HCT116 (cell line): ENCODE results near the gene ABLIM1. TPM values are rescaled to one million over a fixed set of nuclear protein-coding genes. Genes with fewer than 3 reads are reported as not detected.

Experiments
- ATAC-seq: fragments of 200-7000 bp; cut with Tn5 transposase; 2 replicates; pipeline ENCODE4 v1.9.1; 2020; ENCODE audit warnings: mild to moderate bottlenecking, moderate library complexity
- BruUV-seq: library from RNA; stranded (reverse); fragments of 400-500 nt; replicated peaks from 2 replicates; lab custom pipeline; 2021; lab: Mats Ljungman, UMichigan
- CTCF ChIA-PET: fragments of 300-600 bp; sonication (Branson Sonifier 250); formaldehyde crosslinking; loops from one replicate; lab custom pipeline; 2021; ENCODE audit warnings: antibody characterized with exemption; lab: Charles Lee
- POLR2A ChIA-PET: fragments of 300-600, 350-600 bp; sonication (Branson Sonifier 250); formaldehyde crosslinking; loops from one replicate; lab custom pipeline; 2021; ENCODE audit warnings: antibody characterized with exemption; lab: Charles Lee
- RAD21 ChIA-PET, 2 experiments: fragments of 300-600 bp; sonication (Branson Sonifier 250); formaldehyde crosslinking; loops; one replicate each; lab custom pipeline; 2023; ENCODE audit warnings: low total read pairs in 2 of 2; ENCODE audit not compliant: uncharacterized antibody in 2 of 2, unreplicated experiment in 2 of 2, low non-redundant PET in 1 of 2; lab: Charles Lee
- DNase-seq: peaks from one replicate; pipeline ENCODE4 v3.0.0-alpha.2; 2010; ENCODE audit warnings: low read depth, low spot score
- H2AFZ ChIP-seq: fragments of 200-600 bp; shearing (Covaris generic), sonication (generic); 2 replicates; pipeline ENCODE4 v1.6.1; 2017; ENCODE audit warnings: low read depth, mixed run types, mixed read lengths, antibody characterized with exemption, low read length; ENCODE audit not compliant: poor library complexity, severe bottlenecking
- H3K27ac ChIP-seq: 2 replicates; pipeline ENCODE4 v1.5.1; 2012; ENCODE audit warnings: low read depth, low read length
- H3K27me3 ChIP-seq: fragments of 200-600 bp; sonication (generic); 2 replicates; pipeline ENCODE4 v1.6.1; 2016; ENCODE audit warnings: mixed run types, low read length, mixed read lengths; ENCODE audit not compliant: insufficient read depth
- H3K36me3 ChIP-seq, 2 experiments: fragments of 200-500 bp in 1 of 2; fragments of 200-600 bp in 1 of 2; sonication (Bioruptor generic) in 1 of 2; sonication (generic) in 1 of 2; 2 replicates each; pipeline versions ENCODE4 v1.5.1 to v1.6.1; 2014 to 2016; ENCODE audit warnings: low read length in 2 of 2, inconsistent platforms in 1 of 2, mixed read lengths in 1 of 2, mixed run types in 1 of 2; ENCODE audit not compliant: insufficient read depth in 2 of 2, control insufficient read depth in 1 of 2
- H3K4me1 ChIP-seq, 2 experiments: fragments of 200-600 bp in 1 of 2; sonication (generic) in 1 of 2; 2 replicates each; pipeline versions ENCODE4 v1.5.1 to v1.6.1; 2012 to 2017; ENCODE audit warnings: low read length in 2 of 2, inconsistent platforms in 1 of 2, mild to moderate bottlenecking in 1 of 2, mixed read lengths in 1 of 2, mixed run types in 1 of 2, moderate library complexity in 1 of 2; ENCODE audit not compliant: insufficient read depth in 2 of 2, control insufficient read depth in 1 of 2
- H3K4me2 ChIP-seq: fragments of 200-600 bp; sonication (generic); 2 replicates; pipeline ENCODE4 v1.6.1; 2017; ENCODE audit warnings: mixed run types, low read length, mixed read lengths
- H3K4me3 ChIP-seq, 2 experiments: fragments of 200-600 bp in 1 of 2; sonication (generic) in 1 of 2; replicated peaks in 1 of 2; 2 replicates each; pipeline ENCODE4 v1.5.1; 2011 to 2016; ENCODE audit warnings: low read length in 2 of 2, control low read depth in 1 of 2, low read depth in 1 of 2, mild to moderate bottlenecking in 1 of 2, mixed read lengths in 1 of 2, mixed run types in 1 of 2
- H3K79me2 ChIP-seq: fragments of 200-600 bp; sonication (generic); 2 replicates; pipeline ENCODE4 v1.6.1; 2017; ENCODE audit warnings: mild to moderate bottlenecking, mixed run types, low read length, moderate library complexity, mixed read lengths; ENCODE audit not compliant: insufficient read depth
- H3K9ac ChIP-seq: fragments of 200-600 bp; sonication (generic); 2 replicates; pipeline ENCODE4 v1.6.1; 2016; ENCODE audit warnings: low read length, mixed read lengths
- H3K9me2 ChIP-seq: fragments of 200-600 bp; sonication (generic), shearing (Covaris generic); 2 replicates; pipeline ENCODE4 v1.6.1; 2017; ENCODE audit warnings: mixed run types, mild to moderate bottlenecking, moderate library complexity; ENCODE audit not compliant: insufficient read depth
- H3K9me3 ChIP-seq, 2 experiments: fragments of 200-500 bp in 1 of 2; fragments of 200-600 bp in 1 of 2; sonication (Bioruptor generic) in 1 of 2; sonication (generic) in 1 of 2; 2 replicates each; pipeline ENCODE4 v1.6.1; 2014 to 2017; ENCODE audit warnings: low read length in 2 of 2, mixed read lengths in 2 of 2, inconsistent platforms in 1 of 2, low read depth in 1 of 2, mild to moderate bottlenecking in 1 of 2, mixed run types in 1 of 2, moderate library complexity in 1 of 2; ENCODE audit not compliant: control insufficient read depth in 1 of 2, insufficient read depth in 1 of 2
- H4K20me1 ChIP-seq: fragments of 200-600 bp; sonication (generic), shearing (Covaris generic); 2 replicates; pipeline ENCODE4 v1.6.1; 2017; ENCODE audit warnings: mixed run types, mild to moderate bottlenecking, moderate library complexity; ENCODE audit not compliant: insufficient read depth
- CBX3 ChIP-seq: IDR thresholded peaks from 2 replicates; pipeline ENCODE4 v1.6.1; 2012; ENCODE audit warnings: low read depth
- CEBPB ChIP-seq: IDR thresholded peaks from 2 replicates; pipeline ENCODE4 v1.6.1; 2012; ENCODE audit warnings: low read depth
- CTCF ChIP-seq, 3 experiments: fragments of 200-600 bp in 1 of 3; sonication (generic) in 1 of 3; IDR thresholded peaks in 2 of 3; conservative IDR thresholded peaks in 1 of 3; 2 replicates each; pipeline ENCODE4 v1.5.1; 2012 to 2017; ENCODE audit warnings: low read depth in 2 of 3, low read length in 2 of 3, antibody characterized with exemption in 1 of 3, borderline replicate concordance in 1 of 3, control low read depth in 1 of 3, mild to moderate bottlenecking in 1 of 3, mixed read lengths in 1 of 3, mixed run types in 1 of 3, moderate library complexity in 1 of 3; ENCODE audit not compliant: insufficient read depth in 1 of 3
- ELF1 ChIP-seq: IDR thresholded peaks from 2 replicates; pipeline ENCODE4 v1.6.1; 2012; ENCODE audit warnings: low read depth, borderline replicate concordance
- EZH2 ChIP-seq: fragments of 200-600 bp; sonication (generic); IDR thresholded peaks from 2 replicates; pipeline ENCODE4 v1.6.1; 2017; ENCODE audit warnings: antibody characterized with exemption, mixed run types
- FOSL1 ChIP-seq: IDR thresholded peaks from 2 replicates; pipeline ENCODE4 v1.6.1; 2012; ENCODE audit warnings: low read depth
- JUND ChIP-seq: IDR thresholded peaks from 2 replicates; pipeline ENCODE4 v1.6.1; 2012
- RAD21 ChIP-seq: IDR thresholded peaks from 2 replicates; pipeline ENCODE4 v1.6.1; 2012; ENCODE audit warnings: low read depth, mild to moderate bottlenecking
- SIN3A ChIP-seq: IDR thresholded peaks from 2 replicates; pipeline ENCODE4 v1.6.1; 2012; ENCODE audit warnings: low read depth
- SP1 ChIP-seq: IDR thresholded peaks from 2 replicates; pipeline ENCODE4 v1.6.1; 2012; ENCODE audit warnings: low read depth
- ZFX ChIP-seq: fragments of 450-650 bp; IDR thresholded peaks from 2 replicates; pipeline ENCODE4 v1.6.1; 2017
- intact Hi-C: fragments of 100-400 bp; cut with micrococcal nuclease; formaldehyde crosslinking; loops from 2 replicates; pipeline ENCODE4 v1.10.0; 2022
- total RNA-seq: library from RNA; stranded (reverse); gene quantifications from one replicate; pipeline ENCODE4 v1.2.1, GENCODE V29; 2021; ENCODE audit not compliant: unreplicated experiment

ABLIM1 gene
- total RNA-seq, 1 experiment from 2014 or later, result 96.2 TPM

GRCh38 chr10:114576716-114577115, 81.4 kb downstream of the ABLIM1 start (continued):
- no peak for TF ChIP-seq CTCF (IDR thresholded peaks at IDR 0.05 in 2 of 3, conservative IDR thresholded peaks at IDR 0.05 in 1 of 3; ENCODE audit: borderline replicate concordance in 1 of 3, insufficient read depth in 1 of 3, low read depth in 2 of 3, low read length in 2 of 3)
- no peak for TF ChIP-seq EZH2
- no peak for TF ChIP-seq RAD21
- TF ChIP-seq FOSL1, result no peak
- TF ChIP-seq CBX3, result no peak
- TF ChIP-seq ELF1, result no peak

GRCh38 chr10:114576132-114576487, 82.0 kb downstream of the ABLIM1 start:
- H3K9me2 ChIP-seq, result no peaks in the 10 kb centered on the region
- POLR2A ChIA-PET, result no interaction called here
- no peak overlapping the region for H3K4me2 ChIP-seq
- DNase-seq (no peak), ATAC-seq (no peak)
- no peak overlapping the region for H3K4me3 ChIP-seq
- no peaks in the 10 kb centered on the region for H3K9me3 ChIP-seq
- H4K20me1 ChIP-seq, result no peaks in the 10 kb centered on the region
- no peaks in the 10 kb centered on the region for H3K79me2 ChIP-seq
- H3K27me3 ChIP-seq, result no peaks in the 10 kb centered on the region
- CTCF ChIA-PET, result no interaction called here
- peaks cover 0 to 3% of the 10 kb centered on the region in 2 experiments; a peak in 2 of 4 replicates for H3K4me1 ChIP-seq
- H3K27ac ChIP-seq, result no peak overlapping the region
- RAD21 ChIA-PET, result no interaction called here
- no peaks in the 10 kb centered on the region for H3K36me3 ChIP-seq
- no TSS peak for BruUV-seq
- intact Hi-C loops, result no loop called here
- no peak overlapping the region for H3K9ac ChIP-seq
- no peak for TF ChIP-seq SIN3A
- TF ChIP-seq JUND, result no peak
- TF ChIP-seq SP1, result no peak
- TF ChIP-seq CEBPB, result no peak
- TF ChIP-seq ZFX, result no peak
- H2AFZ ChIP-seq, result no peak overlapping the region
